Transverse colon (tissue), 3 donors: ENCODE measurements around the gene RNF121.
"Not testable (repeated sequence)": the region's sequence is repeated elsewhere in the genome, so short reads cannot be mapped to it uniquely, and the experiment has no call there.

Source experiments
- CTCF ChIP-seq, 5 experiments: fragments of 200-600 bp in 3 of 5; fragments of 450-650 bp in 2 of 5; sonication (generic) in 3 of 5; IDR thresholded peaks; 1 replicate in 2 of 5; 2 replicates in 3 of 5; pipeline ENCODE4 v1.5.1; 2016 to 2017; ENCODE audit warnings: antibody characterized with exemption in 5 of 5, inconsistent platforms in 3 of 5, mild to moderate bottlenecking in 2 of 5, moderate library complexity in 1 of 5
- POLR2A ChIP-seq: fragments of 450-650 bp; IDR thresholded peaks from one replicate; pipeline ENCODE4 v1.6.1; 2016; ENCODE audit warnings: antibody characterized with exemption, mild to moderate bottlenecking, moderate library complexity

GRCh38 chr11:71901137-71901536, 27.7 kb upstream of the RNF121 start:
- TF ChIP-seq CTCF (IDR thresholded peaks at IDR 0.05); POLR2A: not testable (repeated sequence)
